Measurements from ENCODE around the gene MCF2L2. TPM values are rescaled to one million over a fixed set of nuclear protein-coding genes. Genes with fewer than 3 reads are reported as not detected.

The MCF2L2 gene
- total RNA-seq, 3 donors from 2014 or later (not counting 1 experiment from before 2014, with no cell fraction given), result 2.2 to 4.9 (median 2.7) TPM

- H3K9me3 Mint-ChIP-seq, result no peaks in the 10 kb centered on the region
- no peak overlapping the region for H3K27ac ChIP-seq (ENCODE audit: low read length)
- H3K27me3 Mint-ChIP-seq (ENCODE audit: low read depth in 2 of 2), result peaks cover 3 to 16% of the 10 kb centered on the region in 2 donors
- intact Hi-C loops (cut with micrococcal nuclease), result no loop called here
- H3K36me3 Mint-ChIP-seq, result no peaks in the 10 kb centered on the region
- peaks cover 0 to 5% of the 10 kb centered on the region in 2 donors for H3K4me1 Mint-ChIP-seq
- no peaks in the 10 kb centered on the region for H3K4me1 ChIP-seq (ENCODE audit: control insufficient read depth, insufficient read depth, low read length)
- H3K4me3 ChIP-seq (ENCODE audit: low read length), result no peak overlapping the region
- peaks cover under 1% of the 10 kb centered on the region for H3K27me3 ChIP-seq (ENCODE audit: control insufficient read depth, insufficient read depth, low read length)
- H3K4me3 Mint-ChIP-seq, result no peak overlapping the region
- H3K9me3 ChIP-seq (ENCODE audit: control insufficient read depth, insufficient read depth, low read length), result no peaks in the 10 kb centered on the region
- DNase-seq (no peak), ATAC-seq (no peak)
- 98% methylated on average over 2 of the region's 3 CpGs for WGBS (ENCODE audit: insufficient coverage)
- H3K27ac Mint-ChIP-seq, result no peak overlapping the region
- TF ChIP-seq CTCF (IDR thresholded peaks at IDR 0.05), result no peak
- no peaks in the 10 kb centered on the region for H3K36me3 ChIP-seq (ENCODE audit: control insufficient read depth, insufficient read depth, low read length)
Measured at GRCh38 chr3:183411216-183411922, 17.1 kb downstream of the MCF2L2 start.

GRCh38 chr3:183410759-183411158, 17.7 kb downstream of the MCF2L2 start:
- intact Hi-C loops (cut with micrococcal nuclease), result no loop called here
- no peak overlapping the region for H3K4me3 Mint-ChIP-seq

GRCh38 chr3:183410280-183410679, 18.1 kb downstream of the MCF2L2 start:
- Histone ChIP-seq H3K27me3 (ENCODE audit: control insufficient read depth, insufficient read depth, low read length) (no peaks in the 10 kb centered on the region), H3K4me1 (ENCODE audit: control insufficient read depth, insufficient read depth, low read length) (no peaks in the 10 kb centered on the region), H3K9me3 (ENCODE audit: control insufficient read depth, insufficient read depth, low read length) (no peaks in the 10 kb centered on the region), H3K36me3 (ENCODE audit: control insufficient read depth, insufficient read depth, low read length) (no peaks in the 10 kb centered on the region), H3K4me3 (ENCODE audit: low read length) (no peak overlapping the region), H3K27ac (ENCODE audit: low read length) (no peak overlapping the region)
- H3K36me3 Mint-ChIP-seq, result no peaks in the 10 kb centered on the region
- H3K9me3 Mint-ChIP-seq, result no peaks in the 10 kb centered on the region
- H3K27me3 Mint-ChIP-seq (ENCODE audit: low read depth in 2 of 2), result peaks cover 3 to 16% of the 10 kb centered on the region in 2 donors
- ATAC-seq (no peak), DNase-seq (no peak)
- no peak overlapping the region for H3K4me3 Mint-ChIP-seq
- no peak for TF ChIP-seq CTCF (IDR thresholded peaks at IDR 0.05)
- peaks cover 0 to 5% of the 10 kb centered on the region in 2 donors for H3K4me1 Mint-ChIP-seq
- no peak overlapping the region for H3K27ac Mint-ChIP-seq
- intact Hi-C loops (cut with micrococcal nuclease), result no loop called here
- 68% methylated on average over 5 of the region's 5 CpGs for WGBS (ENCODE audit: insufficient coverage)

More at GRCh38 chr3:183410759-183411158, 17.7 kb downstream of the MCF2L2 start:
- H3K4me1 ChIP-seq (ENCODE audit: control insufficient read depth, insufficient read depth, low read length), result no peaks in the 10 kb centered on the region
- DNase-seq (no peak), ATAC-seq (no peak)
- no peaks in the 10 kb centered on the region for H3K36me3 ChIP-seq (ENCODE audit: control insufficient read depth, insufficient read depth, low read length)
- no peak overlapping the region for H3K27ac ChIP-seq (ENCODE audit: low read length)
- H3K9me3 Mint-ChIP-seq, result no peaks in the 10 kb centered on the region
- no peaks in the 10 kb centered on the region for H3K36me3 Mint-ChIP-seq
- peaks cover 3 to 16% of the 10 kb centered on the region in 2 donors for H3K27me3 Mint-ChIP-seq (ENCODE audit: low read depth in 2 of 2)
- no peaks in the 10 kb centered on the region for H3K27me3 ChIP-seq (ENCODE audit: control insufficient read depth, insufficient read depth, low read length)
- no peak overlapping the region for H3K4me3 ChIP-seq (ENCODE audit: low read length)
- no peaks in the 10 kb centered on the region for H3K9me3 ChIP-seq (ENCODE audit: control insufficient read depth, insufficient read depth, low read length)
- no peak for TF ChIP-seq CTCF (IDR thresholded peaks at IDR 0.05)
- H3K27ac Mint-ChIP-seq, result no peak overlapping the region
- peaks cover 0 to 5% of the 10 kb centered on the region in 2 donors for H3K4me1 Mint-ChIP-seq

- Mint-ChIP-seq H3K4me1 (peaks cover 4 to 5% of the 10 kb centered on the region in 2 donors), H3K4me3 (no peak overlapping the region), H3K9me3 (no peaks in the 10 kb centered on the region), H3K36me3 (no peaks in the 10 kb centered on the region), H3K27ac (no peak overlapping the region), H3K27me3 (ENCODE audit: low read depth in 2 of 2) (peaks cover 3 to 12% of the 10 kb centered on the region in 2 donors)
- ATAC-seq (no peak), DNase-seq (no peak)
- Histone ChIP-seq H3K27ac (ENCODE audit: low read length) (no peak overlapping the region), H3K36me3 (ENCODE audit: control insufficient read depth, insufficient read depth, low read length) (no peaks in the 10 kb centered on the region), H3K4me3 (ENCODE audit: low read length) (no peak overlapping the region), H3K27me3 (ENCODE audit: control insufficient read depth, insufficient read depth, low read length) (no peaks in the 10 kb centered on the region), H3K4me1 (ENCODE audit: control insufficient read depth, insufficient read depth, low read length) (no peaks in the 10 kb centered on the region), H3K9me3 (ENCODE audit: control insufficient read depth, insufficient read depth, low read length) (no peaks in the 10 kb centered on the region)
- TF ChIP-seq CTCF (IDR thresholded peaks at IDR 0.05), result no peak
- 50% methylated on average over 1 of the region's 2 CpGs for WGBS (ENCODE audit: insufficient coverage)
- intact Hi-C loops (cut with micrococcal nuclease), result no loop called here
Measured at GRCh38 chr3:183409219-183409618, 19.2 kb downstream of the MCF2L2 start.

Measured in natural killer cell (primary cell).